Measurements from ENCODE around the gene RGPD4.

The RGPD4 gene

GRCh38 chr2:107931412-107931811 is 104.7 kb downstream of the RGPD4 start:
- no peak for DNase-seq

- peak; percentile 24 for DNase-seq
These were observed 105.8 kb downstream of the RGPD4 start for GRCh38 chr2:107932488-107932887.

GRCh38 chr2:107932979-107933378 is 106.3 kb downstream of the RGPD4 start:
- DNase-seq: peak; percentile 25

- DNase-seq: peak; percentile 21
These were observed 110.0 kb downstream of the RGPD4 start for GRCh38 chr2:107936433-107937359.

Measured in NCI-H69 (cell line).